Hepatocyte (in vitro differentiated cells): ENCODE results near the gene SLC44A3. TPM values are rescaled to one million over a fixed set of nuclear protein-coding genes. Genes with fewer than 3 reads are reported as not detected.

Source experiments
- DNase-seq: peaks from one replicate; pipeline ENCODE4 v3.0.0-alpha.2; 2016; ENCODE audit warnings: low spot score
- H2AFZ ChIP-seq: fragments of 200-600 bp; sonication (generic); 2 replicates; pipeline ENCODE4 v1.6.0; 2016; ENCODE audit warnings: antibody characterized with exemption, mild to moderate bottlenecking
- H3K27ac ChIP-seq: fragments of 200-600 bp; sonication (generic); 2 replicates; pipeline ENCODE4 v1.5.1; 2016; ENCODE audit warnings: mild to moderate bottlenecking
- H3K27me3 ChIP-seq: fragments of 200-600 bp; sonication (generic); 2 replicates; pipeline ENCODE4 v1.6.1; 2016
- H3K36me3 ChIP-seq: fragments of 200-600 bp; sonication (generic); replicated peaks from 2 replicates; pipeline ENCODE4 v1.5.1; 2016; ENCODE audit warnings: low read depth; ENCODE audit not compliant: insufficient read depth
- H3K4me1 ChIP-seq: fragments of 200-600 bp; sonication (generic); 2 replicates; pipeline ENCODE4 v1.5.1; 2016; ENCODE audit warnings: mild to moderate bottlenecking, moderate library complexity; ENCODE audit not compliant: insufficient read depth
- H3K4me2 ChIP-seq: fragments of 200-600 bp; sonication (generic); 2 replicates; pipeline ENCODE4 v1.6.0; 2016
- H3K4me3 ChIP-seq: fragments of 200-600 bp; sonication (generic); 2 replicates; pipeline ENCODE4 v1.5.1; 2016; ENCODE audit warnings: mild to moderate bottlenecking
- H3K79me2 ChIP-seq: fragments of 200-600 bp; sonication (generic); 2 replicates; pipeline ENCODE4 v1.6.0; 2017; ENCODE audit warnings: mild to moderate bottlenecking
- H3K9me2 ChIP-seq: fragments of 200-600 bp; sonication (generic); replicated peaks from 2 replicates; pipeline ENCODE4 v1.6.0; 2017; ENCODE audit warnings: mild to moderate bottlenecking; ENCODE audit not compliant: insufficient read depth
- H3K9me3 ChIP-seq: fragments of 200-600 bp; sonication (generic); 2 replicates; pipeline ENCODE4 v1.5.1; 2016; ENCODE audit warnings: low read depth, mild to moderate bottlenecking
- H4K20me1 ChIP-seq: fragments of 200-600 bp; sonication (generic); 2 replicates; pipeline ENCODE4 v1.6.0; 2016; ENCODE audit warnings: mild to moderate bottlenecking; ENCODE audit not compliant: insufficient read depth, poor library complexity, severe bottlenecking
- CTCF ChIP-seq: fragments of 200-600 bp; sonication (generic); IDR thresholded peaks from 2 replicates; pipeline ENCODE4 v1.5.1; 2016; ENCODE audit warnings: antibody characterized with exemption, mild to moderate bottlenecking; ENCODE audit not compliant: poor library complexity
- EZH2 ChIP-seq: fragments of 200-600 bp; sonication (generic); IDR thresholded peaks from 2 replicates; pipeline ENCODE4 v1.6.1; 2016; ENCODE audit warnings: antibody characterized with exemption, mild to moderate bottlenecking, borderline replicate concordance
- EZH2phosphoT487 ChIP-seq: fragments of 200-600 bp; sonication (generic); IDR thresholded peaks from one replicate; pipeline ENCODE4 v1.6.1; 2018; ENCODE audit warnings: antibody characterized with exemption, mild to moderate bottlenecking, low read depth, moderate library complexity; ENCODE audit not compliant: unreplicated experiment, severe bottlenecking
- WGBS: methylation state at CpG from one replicate; pipeline ENCODE4 v1.1.6; 2016; ENCODE audit warnings: low lambda C conversion rate; ENCODE audit errors: missing lambda C conversion rate; 5-methylcytosine and 5-hydroxymethylcytosine counted together
- polyA plus RNA-seq: library from polyadenylated mRNA; unstranded; fragments of >200 nt; fragmentation: Nextera tagmentation; extraction: Ambion mirVana; gene quantifications from 2 replicates; pipeline ENCODE4 v1.2.1, GENCODE V29; 2016
- total RNA-seq: library from RNA; depleted of rRNA; stranded (reverse); fragments of >200 nt; gene quantifications from 2 replicates; pipeline ENCODE4 v1.2.3, GENCODE V29; 2014

Gene SLC44A3
- total and polyA plus RNA-seq, 2 experiments from 2014 or later = 51.5 to 55.3 TPM

- Histone ChIP-seq H4K20me1 (no peaks in the 10 kb centered on the region), H2AFZ (no peak overlapping the region), H3K4me3 (no peak overlapping the region), H3K79me2 (peaks cover 49% of the 10 kb centered on the region), H3K27me3 (no peaks in the 10 kb centered on the region), H3K9me2 (no peaks in the 10 kb centered on the region), H3K27ac (no peak overlapping the region), H3K4me2 (no peak overlapping the region), H3K9me3 (no peaks in the 10 kb centered on the region), H3K36me3 (no peaks in the 10 kb centered on the region), H3K4me1 (peaks cover 15% of the 10 kb centered on the region)
- no peak for DNase-seq
- WGBS = 86% methylated on average over 4 of the region's 4 CpGs
- TF ChIP-seq EZH2phosphoT487 (no peak), EZH2 (no peak), CTCF (no peak)
Observed at GRCh38 chr1:94812985-94813384, 7.2 kb upstream of the SLC44A3 start.

GRCh38 chr1:94816030-94816429 is 4.1 kb upstream of the SLC44A3 start:
- H3K79me2 ChIP-seq = peaks cover 68% of the 10 kb centered on the region
- H3K36me3 ChIP-seq = no peaks in the 10 kb centered on the region
- H3K27ac ChIP-seq = no peak overlapping the region
- 29% methylated on average over 1 of the region's 1 CpG for WGBS
- H2AFZ ChIP-seq = no peak overlapping the region
- no peak overlapping the region for H3K4me2 ChIP-seq
- H3K27me3 ChIP-seq = no peaks in the 10 kb centered on the region
- DNase-seq = no peak
- no peak overlapping the region for H3K4me3 ChIP-seq
- H4K20me1 ChIP-seq = no peaks in the 10 kb centered on the region
- TF ChIP-seq EZH2phosphoT487 (no peak), EZH2 (no peak), CTCF (no peak)
- no peaks in the 10 kb centered on the region for H3K4me1 ChIP-seq
- no peaks in the 10 kb centered on the region for H3K9me2 ChIP-seq
- no peaks in the 10 kb centered on the region for H3K9me3 ChIP-seq

GRCh38 chr1:94817712-94818111 is 2.4 kb upstream of the SLC44A3 start:
- Histone ChIP-seq H2AFZ (no peak overlapping the region), H3K27ac (peak overlapping the region; percentile 24)
- TF ChIP-seq CTCF (no peak), EZH2phosphoT487 (no peak), EZH2 (no peak)

More at GRCh38 chr1:94817712-94818111, 2.4 kb upstream of the SLC44A3 start:
- Histone ChIP-seq H3K36me3 (no peaks in the 10 kb centered on the region), H3K4me1 (peaks cover 8% of the 10 kb centered on the region), H3K9me2 (no peaks in the 10 kb centered on the region), H3K27me3 (no peaks in the 10 kb centered on the region), H3K4me2 (peak overlapping the region; percentile 84), H3K79me2 (peaks cover 71% of the 10 kb centered on the region), H3K9me3 (no peaks in the 10 kb centered on the region), H4K20me1 (no peaks in the 10 kb centered on the region), H3K4me3 (peak overlapping the region; percentile 82)
- WGBS = 68% methylated on average over 2 of the region's 2 CpGs
- DNase-seq = no peak
